Measurements from ENCODE around the gene AUTS2.

GRCh38 chr7:69942573-69942972, 344.3 kb downstream of the AUTS2 start:
- TF ChIP-seq CTCF (IDR thresholded peaks at IDR 0.05) (no peak), SIN3A (IDR thresholded peaks at IDR 0.05; ENCODE audit: borderline replicate concordance, insufficient read depth, low read depth, low read length) (no peak), REST (IDR thresholded peaks at IDR 0.05; ENCODE audit: insufficient read depth in 1 of 2, low read depth in 2 of 2, low read length in 1 of 2) (no peak)

All from Panc1 (cell line).